GM06990 (cell line): ENCODE measurements around the gene ADCY3.

Experiments
- DNase-seq: peaks from one replicate; pipeline ENCODE4 v3.0.0-alpha.2; 2011; ENCODE audit not compliant: insufficient read length; ENCODE audit errors: extremely low read depth
- H3K27me3 ChIP-seq: replicated peaks from 2 replicates; pipeline ENCODE4 v1.6.0; 2011; ENCODE audit warnings: low read length; ENCODE audit not compliant: control insufficient read depth, insufficient read depth
- H3K36me3 ChIP-seq: 2 replicates; pipeline ENCODE4 v1.5.1; 2011; ENCODE audit warnings: low read length; ENCODE audit not compliant: control insufficient read depth, insufficient read depth
- H3K4me3 ChIP-seq: replicated peaks from 2 replicates; pipeline ENCODE4 v1.5.1; 2011; ENCODE audit warnings: low read depth, mild to moderate bottlenecking, control low read depth, low read length
- CTCF ChIP-seq: IDR thresholded peaks from 2 replicates; pipeline ENCODE4 v1.5.1; 2011; ENCODE audit warnings: low read length, control low read depth, mild to moderate bottlenecking, inconsistent platforms; ENCODE audit not compliant: insufficient read depth, poor library complexity, severe bottlenecking

The ADCY3 gene

DNA sequence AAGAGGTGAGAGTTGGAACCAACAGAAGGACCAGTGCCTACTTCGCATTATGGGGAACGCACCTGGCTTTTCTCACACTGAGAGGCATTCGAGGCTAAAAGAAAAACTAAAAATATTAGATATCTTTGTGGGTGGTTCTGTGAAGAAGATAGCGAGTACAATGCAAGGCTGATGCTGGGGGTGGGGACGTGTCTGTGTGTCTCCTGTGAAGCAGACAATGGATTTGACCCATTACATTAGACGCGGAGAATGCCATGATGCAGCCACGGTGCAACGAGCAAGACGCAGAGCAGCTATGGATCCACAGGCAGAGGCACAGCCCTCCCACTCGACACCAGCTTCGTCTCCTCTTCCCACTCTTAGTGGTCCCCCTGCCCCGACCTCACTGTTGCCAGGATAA is 61.0 kb downstream of the ADCY3 start:
- no peak for TF ChIP-seq CTCF
- H3K4me3 ChIP-seq, result no peak overlapping the region
- no peak for DNase-seq
- peaks cover 12% of the 10 kb centered on the region for H3K36me3 ChIP-seq
- no peaks in the 10 kb centered on the region for H3K27me3 ChIP-seq

DNA sequence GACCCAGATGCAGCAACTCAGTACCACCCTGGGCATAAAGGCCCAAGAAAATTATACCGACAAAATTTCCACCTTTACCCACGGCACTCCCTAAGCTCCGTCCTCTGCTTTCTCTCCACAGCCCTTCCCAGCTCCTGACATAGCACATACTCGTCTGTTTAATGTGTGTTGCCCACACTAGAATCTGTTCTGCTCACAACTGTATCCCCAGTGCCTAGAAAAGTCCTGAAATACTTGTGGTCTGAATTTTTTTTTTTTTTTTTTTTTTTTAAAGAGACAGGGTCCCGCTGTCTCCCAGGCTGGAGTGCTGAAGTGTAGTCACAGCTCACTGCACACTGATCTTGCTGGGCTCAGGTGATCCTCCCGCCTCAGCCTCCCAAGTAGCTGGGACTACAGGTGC is 62.3 kb downstream of the ADCY3 start:
- Histone ChIP-seq H3K36me3 (peaks cover 13% of the 10 kb centered on the region), H3K4me3 (no peak overlapping the region), H3K27me3 (no peaks in the 10 kb centered on the region)
- TF ChIP-seq CTCF, result no peak
- no peak for DNase-seq

- no peaks in the 10 kb centered on the region for H3K27me3 ChIP-seq
- no peak for DNase-seq
- no peak overlapping the region for H3K4me3 ChIP-seq
- peaks cover 11% of the 10 kb centered on the region for H3K36me3 ChIP-seq
- TF ChIP-seq CTCF, result no peak
These were observed 63.2 kb downstream of the ADCY3 start for GRCh38 chr2:24856791-24857211.

DNA sequence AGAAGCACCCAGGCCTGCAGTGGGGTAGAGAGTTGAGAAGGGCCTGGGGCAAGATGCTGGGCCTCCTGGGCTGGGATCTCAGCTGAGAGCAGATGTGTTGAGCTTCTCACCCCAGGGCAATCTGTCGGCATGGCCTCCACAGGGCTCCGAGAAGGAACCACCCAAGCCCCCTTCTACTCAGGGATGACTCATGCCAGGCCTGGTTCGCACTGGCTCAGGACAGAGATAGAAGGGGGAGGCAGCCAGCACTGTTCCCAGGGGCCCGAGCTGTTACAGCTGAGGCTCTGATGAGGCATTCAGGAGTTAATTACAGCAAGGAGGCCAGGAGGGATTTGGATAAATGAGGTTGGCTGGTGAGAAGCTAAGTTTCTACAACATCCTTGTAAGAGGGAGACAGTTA is 64.3 kb downstream of the ADCY3 start:
- peaks cover 12% of the 10 kb centered on the region for H3K36me3 ChIP-seq

GRCh38 chr2:24855022-24855622 is 64.9 kb downstream of the ADCY3 start:
- no peak overlapping the region for H3K4me3 ChIP-seq
- H3K36me3 ChIP-seq, result peaks cover 12% of the 10 kb centered on the region
- DNase-seq, result no peak
- no peaks in the 10 kb centered on the region for H3K27me3 ChIP-seq
- TF ChIP-seq CTCF, result no peak

More for the DNA sequence above, 64.3 kb downstream of the ADCY3 start:
- H3K4me3 ChIP-seq, result no peak overlapping the region
- no peak for TF ChIP-seq CTCF
- no peaks in the 10 kb centered on the region for H3K27me3 ChIP-seq
- no peak for DNase-seq

GRCh38 chr2:24853996-24854395 is 66.0 kb downstream of the ADCY3 start:
- DNase-seq, result no peak
- Histone ChIP-seq H3K4me3 (no peak overlapping the region), H3K27me3 (no peaks in the 10 kb centered on the region), H3K36me3 (peaks cover 10% of the 10 kb centered on the region)
- TF ChIP-seq CTCF, result no peak
